Activated CD4-positive, alpha-beta memory T cell treated with anti-CD3 and anti-CD28 coated beads, Interleukin-2, amount 10 ng/mL, durations not matched to agents 7 days and 5 days (primary cell): ENCODE results near the gene MAF. TPM values are rescaled to one million over a fixed set of nuclear protein-coding genes. Genes with fewer than 3 reads are reported as not detected.

Experiments
- CTCF ChIA-PET: fragments of 350-600 bp; sonication (Branson Sonifier 250); formaldehyde crosslinking; loops from one replicate; lab custom pipeline; 2021; ENCODE audit warnings: antibody characterized with exemption, inconsistent platforms; lab: Charles Lee
- POLR2A ChIA-PET: fragments of 350-600 bp; sonication (Branson Sonifier 250); formaldehyde crosslinking; loops from one replicate; lab custom pipeline; 2021; ENCODE audit warnings: antibody characterized with exemption; lab: Charles Lee
- DNase-seq: peaks from one replicate; pipeline ENCODE4 v3.0.0-alpha.2; 2020
- H3K27ac Mint-ChIP-seq: one replicate; pipeline ENCODE4 v1.8.0; 2021; ENCODE audit warnings: mild to moderate bottlenecking, mixed read lengths
- H3K27me3 Mint-ChIP-seq: one replicate; pipeline ENCODE4 v1.8.0; 2021; ENCODE audit warnings: mixed read lengths
- H3K36me3 Mint-ChIP-seq: one replicate; pipeline ENCODE4 v1.8.0; 2021; ENCODE audit warnings: low read depth, mixed read lengths
- H3K4me1 Mint-ChIP-seq: one replicate; pipeline ENCODE4 v1.8.0; 2021; ENCODE audit warnings: mixed read lengths
- H3K4me3 Mint-ChIP-seq: one replicate; pipeline ENCODE4 v1.8.0; 2021; ENCODE audit warnings: mild to moderate bottlenecking, mixed read lengths
- H3K9me3 Mint-ChIP-seq: one replicate; pipeline ENCODE4 v1.8.0; 2021; ENCODE audit warnings: mixed read lengths
- total RNA-seq, 2 experiments: library from RNA; stranded (reverse); gene quantifications; one replicate each; pipeline ENCODE4 v1.2.3, GENCODE V29; 2021

MAF gene
- total RNA-seq, 2 experiments from 2014 or later: 279 to 281 TPM

GRCh38 chr16:79559532-79559931 is 41.0 kb downstream of the MAF start:
- H3K4me3 Mint-ChIP-seq: no peak overlapping the region
- CTCF ChIA-PET: no interaction called here
- no peaks in the 10 kb centered on the region for H3K4me1 Mint-ChIP-seq
- H3K27me3 Mint-ChIP-seq: peaks cover 11% of the 10 kb centered on the region
- peaks cover 5% of the 10 kb centered on the region for H3K9me3 Mint-ChIP-seq
- POLR2A ChIA-PET: no interaction called here
- H3K27ac Mint-ChIP-seq: no peak overlapping the region
- no peak for DNase-seq
- H3K36me3 Mint-ChIP-seq: no peaks in the 10 kb centered on the region

DNA sequence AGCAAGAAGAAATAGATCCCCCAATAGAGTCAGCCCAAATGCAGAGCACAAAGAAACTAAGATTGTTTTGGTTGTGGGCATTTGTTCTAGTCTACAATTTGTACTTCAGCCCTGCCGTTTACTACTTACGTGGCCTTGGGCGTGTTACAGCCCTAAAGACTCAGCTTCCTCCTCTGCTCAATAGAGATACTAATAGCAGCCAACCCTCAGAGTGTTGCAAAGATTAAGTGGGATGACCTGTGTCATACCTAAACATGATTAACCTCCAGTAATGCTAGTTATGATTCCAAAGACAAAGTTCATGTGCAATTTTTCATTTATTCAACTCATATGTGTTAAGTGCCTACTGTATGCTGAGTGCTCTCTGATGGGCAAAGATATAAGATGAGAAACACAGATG is 43.1 kb downstream of the MAF start:
- ChIA-PET CTCF (no interaction called here), POLR2A (no interaction called here)
- H3K27ac Mint-ChIP-seq: no peak overlapping the region
- H3K4me3 Mint-ChIP-seq: no peak overlapping the region
- H3K9me3 Mint-ChIP-seq: peaks cover 7% of the 10 kb centered on the region
- H3K36me3 Mint-ChIP-seq: no peaks in the 10 kb centered on the region
- H3K27me3 Mint-ChIP-seq: peaks cover 8% of the 10 kb centered on the region
- DNase-seq: no peak
- H3K4me1 Mint-ChIP-seq: no peaks in the 10 kb centered on the region

DNA sequence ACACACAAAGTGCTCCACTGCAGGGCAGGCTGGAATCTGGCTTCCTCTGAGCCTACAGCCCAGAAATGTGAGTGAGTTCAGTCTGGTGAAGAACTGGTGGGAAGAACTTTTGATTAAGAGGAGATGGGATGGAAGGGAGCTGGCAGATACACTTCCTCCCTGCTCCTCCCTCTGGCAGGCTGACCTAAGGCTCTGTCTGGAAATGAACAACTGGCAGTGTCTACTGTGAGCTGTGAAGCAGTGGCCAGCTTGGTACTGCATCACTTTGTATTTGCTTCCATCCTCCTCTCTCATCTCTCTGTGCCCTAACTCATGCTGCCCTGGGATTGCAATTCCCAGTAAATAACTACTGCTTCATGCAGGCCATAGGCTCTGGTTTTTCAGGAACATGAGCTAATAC is 45.6 kb downstream of the MAF start:
- Mint-ChIP-seq H3K27ac (no peak overlapping the region), H3K4me3 (no peak overlapping the region), H3K36me3 (no peaks in the 10 kb centered on the region), H3K4me1 (no peaks in the 10 kb centered on the region), H3K27me3 (peaks cover 10% of the 10 kb centered on the region), H3K9me3 (peaks cover 7% of the 10 kb centered on the region)
- CTCF ChIA-PET: no interaction called here
- POLR2A ChIA-PET: no interaction called here
- no peak for DNase-seq

GRCh38 chr16:79550373-79550772 is 50.2 kb downstream of the MAF start:
- Mint-ChIP-seq H3K27me3 (peaks cover 19% of the 10 kb centered on the region), H3K27ac (no peak overlapping the region), H3K4me3 (no peak overlapping the region), H3K9me3 (peaks cover 2% of the 10 kb centered on the region), H3K36me3 (no peaks in the 10 kb centered on the region), H3K4me1 (no peaks in the 10 kb centered on the region)
- ChIA-PET POLR2A (no interaction called here), CTCF (no interaction called here)
- no peak for DNase-seq

DNA sequence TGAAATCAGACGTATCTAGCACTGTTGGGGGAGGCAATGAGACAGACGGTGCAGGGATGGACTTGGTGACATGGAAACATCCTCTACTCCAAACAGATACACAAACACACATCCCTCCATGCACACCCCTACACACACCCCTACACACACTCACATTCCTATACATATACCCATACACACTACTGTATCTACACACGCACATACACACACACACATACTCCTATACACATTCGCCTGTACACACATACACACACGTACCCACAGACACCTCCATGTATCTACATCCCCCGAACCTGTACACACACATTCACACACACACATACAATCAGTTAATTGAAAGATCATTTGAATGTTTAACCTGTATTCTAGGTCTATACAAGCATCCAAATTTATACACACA is 53.5 kb downstream of the MAF start:
- no peak for DNase-seq
- ChIA-PET CTCF (no interaction called here), POLR2A (no interaction called here)
- H3K4me1 Mint-ChIP-seq: no peaks in the 10 kb centered on the region
- peaks cover 22% of the 10 kb centered on the region for H3K27me3 Mint-ChIP-seq
- no peak overlapping the region for H3K27ac Mint-ChIP-seq
- H3K4me3 Mint-ChIP-seq: no peak overlapping the region
- no peaks in the 10 kb centered on the region for H3K36me3 Mint-ChIP-seq
- H3K9me3 Mint-ChIP-seq: no peaks in the 10 kb centered on the region
